ENCODE measurements around the gene PAQR9.

The PAQR9 gene

GRCh38 chr3:142947799-142948575 lies 15.5 kb downstream of the PAQR9 start:
- no peak for DNase-seq

GRCh38 chr3:142947352-142947751 lies 16.1 kb downstream of the PAQR9 start:
- DNase-seq, result no peak

GRCh38 chr3:142946861-142947260 lies 16.6 kb downstream of the PAQR9 start:
- no peak for DNase-seq

- no peak for DNase-seq
These were observed 18.5 kb downstream of the PAQR9 start for GRCh38 chr3:142945023-142945422.

DNA sequence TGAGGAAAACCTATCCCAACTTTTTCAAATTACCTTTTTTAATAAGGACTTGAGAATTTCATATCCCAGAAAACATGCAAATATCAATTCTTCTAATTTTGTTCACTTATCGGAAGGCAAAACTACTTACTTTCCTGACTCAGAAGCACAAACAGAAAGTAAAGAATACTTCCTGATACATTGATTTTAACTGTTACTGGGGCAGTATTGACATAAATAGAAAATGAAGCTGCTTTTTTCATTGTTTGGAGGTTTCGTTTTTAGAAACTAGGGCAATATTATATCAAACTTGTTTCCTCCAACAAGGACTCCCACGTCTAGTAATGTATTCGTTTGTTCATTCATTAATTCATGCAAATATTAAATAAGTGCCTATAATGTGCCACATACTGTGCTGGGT lies 19.1 kb downstream of the PAQR9 start:
- DNase-seq, result no peak

DNA sequence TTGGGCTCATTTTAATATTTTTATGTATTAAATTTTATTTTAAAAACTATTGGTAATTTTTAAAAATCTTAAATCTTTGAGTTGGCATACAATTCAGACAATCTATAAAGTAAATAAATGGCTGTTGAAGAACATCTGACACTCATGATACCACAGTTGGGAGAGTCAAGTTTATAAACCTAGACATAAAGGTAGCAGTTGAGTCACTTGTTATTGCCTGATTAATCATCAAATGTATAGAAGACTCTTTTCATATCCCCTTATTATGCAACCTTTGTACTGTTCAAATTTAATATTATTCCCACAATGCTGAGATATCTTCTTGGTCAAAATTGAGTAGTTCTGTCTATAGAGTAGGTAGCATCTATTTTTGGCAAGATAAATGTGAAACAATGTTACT lies 19.6 kb downstream of the PAQR9 start:
- DNase-seq, result no peak

DNA sequence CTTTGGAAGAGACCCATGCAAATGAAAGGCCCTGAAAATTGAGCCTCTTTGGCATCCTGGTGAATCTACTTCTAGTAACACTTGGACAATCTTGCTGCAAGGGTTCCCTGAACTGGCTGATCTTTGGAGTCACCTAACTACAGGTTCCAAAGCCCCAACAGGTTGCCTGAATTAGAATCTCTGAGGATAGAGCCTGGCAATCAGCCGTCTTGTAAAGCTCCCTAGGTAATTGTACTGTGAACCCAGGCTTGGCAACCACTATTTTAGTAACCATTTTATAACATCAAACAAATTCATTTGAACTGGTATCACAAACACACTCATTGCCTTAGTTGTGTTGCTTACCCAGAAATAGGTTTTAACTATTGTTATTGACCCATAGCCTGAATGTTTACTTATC lies 20.1 kb downstream of the PAQR9 start:
- no peak for DNase-seq

GRCh38 chr3:142941373-142942123 lies 21.9 kb downstream of the PAQR9 start:
- DNase-seq, result no peak

GRCh38 chr3:142940472-142940871 lies 23.0 kb downstream of the PAQR9 start:
- no peak for DNase-seq

- DNase-seq, result no peak
These were observed 23.5 kb downstream of the PAQR9 start for GRCh38 chr3:142940000-142940399.

DNA sequence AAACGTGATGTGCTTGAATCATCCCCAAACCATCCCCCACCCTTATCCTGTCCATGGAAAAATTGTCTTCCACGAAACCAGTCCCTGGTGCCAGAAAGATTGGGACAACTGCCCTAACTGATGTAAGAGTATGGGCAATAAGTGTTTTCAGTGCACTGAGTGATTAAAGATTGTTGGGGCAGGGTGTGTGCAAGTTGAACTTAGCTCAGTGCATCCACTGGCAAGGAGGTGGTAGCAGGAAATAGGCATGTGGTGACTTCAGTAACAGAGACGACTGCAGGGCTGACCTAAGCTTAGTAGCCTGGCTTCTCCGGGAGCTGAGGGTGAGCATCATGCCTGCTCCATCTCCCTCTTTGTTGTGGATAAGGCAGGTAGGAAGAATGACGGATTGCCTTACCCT lies 27.5 kb downstream of the PAQR9 start:
- no peak for DNase-seq

DNA sequence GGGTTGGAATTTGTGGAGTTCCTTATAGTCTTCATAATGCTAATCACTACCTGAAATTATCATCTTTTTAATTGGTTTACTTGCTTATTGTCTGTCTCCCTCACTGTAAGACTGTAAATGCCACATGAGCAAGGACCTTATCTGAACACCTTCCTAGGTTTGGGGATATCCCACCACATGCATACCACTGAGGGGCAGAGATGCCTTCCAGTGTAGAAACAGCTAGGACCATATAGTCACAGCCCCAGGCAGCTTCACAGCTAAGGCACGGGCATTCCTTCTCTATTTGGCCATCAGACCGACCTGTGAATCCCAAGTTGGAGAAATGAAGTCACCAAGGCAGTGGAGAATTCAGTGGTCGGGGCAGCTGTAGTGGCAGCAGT lies 28.6 kb downstream of the PAQR9 start:
- no peak for DNase-seq

GRCh38 chr3:142934128-142934886 lies 29.2 kb downstream of the PAQR9 start:
- DNase-seq, result no peak

- no peak for DNase-seq
These were observed 32.3 kb downstream of the PAQR9 start for GRCh38 chr3:142931222-142931621.

DNA sequence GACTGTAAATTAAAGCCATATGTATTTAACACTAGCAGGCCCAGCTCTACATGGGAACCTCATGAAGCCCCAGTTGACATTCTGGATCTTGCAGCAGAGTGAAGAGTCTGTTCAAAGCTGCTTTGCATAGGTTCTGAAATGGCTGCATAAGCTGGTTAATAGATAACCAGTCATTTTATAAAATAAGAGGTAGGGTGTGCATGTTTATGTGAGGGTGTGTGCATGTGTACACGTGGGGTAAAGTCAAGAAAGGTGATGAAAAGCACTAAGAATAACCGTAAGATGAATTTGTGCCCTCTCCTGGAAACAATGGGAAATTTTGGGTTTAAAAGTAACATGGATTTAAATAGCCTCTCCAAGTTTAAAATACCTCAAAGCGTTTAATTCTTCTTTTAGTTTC lies 33.0 kb downstream of the PAQR9 start:
- no peak for DNase-seq

DNA sequence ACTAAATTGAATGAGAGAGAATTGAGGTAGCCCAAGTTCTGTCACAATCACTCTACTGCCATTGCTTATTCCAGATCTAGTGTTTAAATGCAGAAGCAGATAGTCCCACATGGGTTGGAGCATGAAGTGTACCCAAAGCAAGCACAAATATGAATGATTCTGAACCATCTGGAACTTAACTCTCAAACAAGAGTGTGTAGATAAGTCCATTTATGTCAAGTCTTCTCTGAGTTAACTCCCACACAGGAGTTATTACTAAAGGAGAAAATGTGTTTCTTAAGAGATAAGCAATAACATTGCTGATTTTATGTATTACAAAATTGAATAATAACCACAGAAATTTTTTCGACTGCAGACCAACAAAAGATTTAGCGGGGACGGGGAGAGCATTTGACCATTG lies 33.6 kb downstream of the PAQR9 start:
- DNase-seq, result no peak

- DNase-seq, result no peak
These were observed 34.4 kb downstream of the PAQR9 start for GRCh38 chr3:142929109-142929508.

- no peak for DNase-seq
These were observed 37.0 kb downstream of the PAQR9 start for GRCh38 chr3:142926368-142926944.

- no peak for DNase-seq
These were observed 38.3 kb downstream of the PAQR9 start for GRCh38 chr3:142925140-142925539.

GRCh38 chr3:142923694-142924093 lies 39.8 kb downstream of the PAQR9 start:
- no peak for DNase-seq

GRCh38 chr3:142916605-142917004 lies 46.9 kb downstream of the PAQR9 start:
- no peak for DNase-seq

DNA sequence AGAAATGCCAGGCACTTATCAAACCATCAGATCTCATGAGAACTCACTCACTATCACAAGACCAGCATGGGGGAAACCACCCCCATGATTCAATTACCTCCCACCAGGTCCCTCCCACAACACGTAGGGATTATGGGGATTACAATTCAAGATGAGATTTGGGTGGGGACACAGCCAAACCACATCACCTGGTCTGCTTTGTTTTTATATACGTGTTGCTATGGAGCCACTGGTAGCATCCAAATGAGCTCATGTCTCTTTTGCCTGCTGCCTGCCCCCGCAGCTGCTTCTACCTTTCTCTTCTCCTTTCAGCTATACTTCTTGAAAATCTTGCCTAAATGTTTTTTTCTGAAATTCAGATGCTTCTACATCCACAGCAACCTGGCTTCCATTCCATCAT lies 47.8 kb downstream of the PAQR9 start:
- no peak for DNase-seq

GRCh38 chr3:142914286-142914811 lies 49.1 kb downstream of the PAQR9 start:
- DNase-seq, result no peak

All from activated CD4-positive, alpha-beta T cell treated with anti-CD3 and anti-CD28 coated beads for 1 hour (primary cell).